ENCODE measurements around the gene KDSR. TPM values are rescaled to one million over a fixed set of nuclear protein-coding genes. Genes with fewer than 3 reads are reported as not detected.

Gene KDSR
- total RNA-seq, 1 donor from 2014 or later, result 38.7 TPM

- Mint-ChIP-seq H3K9me3 (ENCODE audit: low read depth) (no peaks in the 10 kb centered on the region), H3K4me3 (ENCODE audit: low read depth) (no peak overlapping the region), H3K27ac (no peak overlapping the region), H3K27me3 (no peaks in the 10 kb centered on the region), H3K36me3 (ENCODE audit: insufficient read depth) (no peaks in the 10 kb centered on the region), H3K4me1 (ENCODE audit: low read depth) (no peaks in the 10 kb centered on the region)
- no peak for DNase-seq (ENCODE audit: low spot score, unreplicated experiment)
- TF ChIP-seq CTCF (IDR thresholded peaks at IDR 0.05; ENCODE audit: unreplicated experiment), result no peak
These were observed 81.9 kb downstream of the KDSR start for GRCh38 chr18:63284827-63285733.

GRCh38 chr18:63284173-63284799, 82.7 kb downstream of the KDSR start:
- Mint-ChIP-seq H3K4me3 (ENCODE audit: low read depth) (no peak overlapping the region), H3K4me1 (ENCODE audit: low read depth) (no peaks in the 10 kb centered on the region), H3K36me3 (ENCODE audit: insufficient read depth) (no peaks in the 10 kb centered on the region), H3K9me3 (ENCODE audit: low read depth) (no peaks in the 10 kb centered on the region), H3K27me3 (no peaks in the 10 kb centered on the region), H3K27ac (no peak overlapping the region)
- DNase-seq (ENCODE audit: low spot score, unreplicated experiment), result no peak
- no peak for TF ChIP-seq CTCF (IDR thresholded peaks at IDR 0.05; ENCODE audit: unreplicated experiment)

- no peak overlapping the region for H3K4me3 Mint-ChIP-seq (ENCODE audit: low read depth)
These were observed 83.5 kb downstream of the KDSR start for GRCh38 chr18:63283305-63284094.

GRCh38 chr18:63282793-63283192, 84.2 kb downstream of the KDSR start:
- TF ChIP-seq CTCF (IDR thresholded peaks at IDR 0.05; ENCODE audit: unreplicated experiment), result no peak
- Mint-ChIP-seq H3K9me3 (ENCODE audit: low read depth) (no peaks in the 10 kb centered on the region), H3K27ac (no peak overlapping the region), H3K27me3 (no peaks in the 10 kb centered on the region), H3K4me1 (ENCODE audit: low read depth) (no peaks in the 10 kb centered on the region), H3K36me3 (ENCODE audit: insufficient read depth) (no peaks in the 10 kb centered on the region), H3K4me3 (ENCODE audit: low read depth) (no peak overlapping the region)
- no peak for DNase-seq (ENCODE audit: low spot score, unreplicated experiment)

More at GRCh38 chr18:63283305-63284094, 83.5 kb downstream of the KDSR start:
- no peak for DNase-seq (ENCODE audit: low spot score, unreplicated experiment)
- Mint-ChIP-seq H3K27me3 (no peaks in the 10 kb centered on the region), H3K4me1 (ENCODE audit: low read depth) (no peaks in the 10 kb centered on the region), H3K9me3 (ENCODE audit: low read depth) (no peaks in the 10 kb centered on the region), H3K36me3 (ENCODE audit: insufficient read depth) (no peaks in the 10 kb centered on the region), H3K27ac (no peak overlapping the region)
- no peak for TF ChIP-seq CTCF (IDR thresholded peaks at IDR 0.05; ENCODE audit: unreplicated experiment)

Other genes starting within 250 kb of the KDSR start
- 3.8 and 4.1 TPM in 2 replicates for gene BCL2, start 47.4 kb downstream of the KDSR start, total RNA-seq
- 49.1 and 56.4 TPM in 2 replicates for gene VPS4B, start 55.3 kb upstream of the KDSR start, total RNA-seq
- 0.22 TPM in 1 of 2 replicates, not detected in the other for gene SERPINB5, start 109.8 kb upstream of the KDSR start, total RNA-seq
- not detected in 2 replicates for gene SERPINB12, start 175.2 kb upstream of the KDSR start, total RNA-seq
- not detected in 2 replicates for gene SERPINB13, start 220.1 kb upstream of the KDSR start, total RNA-seq